KOPT-K1 (cell line): ENCODE measurements around the gene PCSK5.
"Not testable (repeated sequence)": the region's sequence is repeated elsewhere in the genome, so short reads cannot be mapped to it uniquely, and the experiment has no call there.

Experiments used
- H3K27ac ChIP-seq: fragments of 200-600 bp; sonication (generic); 2 replicates; pipeline ENCODE4 v1.5.1; 2016; ENCODE audit warnings: antibody characterized with exemption, mild to moderate bottlenecking, low read depth, low read length; ENCODE audit not compliant: poor library complexity, severe bottlenecking
- H3K36me3 ChIP-seq: fragments of 200-600 bp; sonication (generic); 2 replicates; pipeline ENCODE4 v1.5.1; 2017; ENCODE audit warnings: antibody characterized with exemption, mild to moderate bottlenecking, low read length, moderate library complexity; ENCODE audit not compliant: insufficient read depth
- H3K9me3 ChIP-seq: fragments of 200-600 bp; sonication (generic); 2 replicates; pipeline ENCODE4 v1.5.1; 2017; ENCODE audit warnings: antibody characterized with exemption, low read length, mild to moderate bottlenecking; ENCODE audit not compliant: insufficient read depth, poor library complexity, severe bottlenecking

The PCSK5 gene

GRCh38 chr9:75956161-75956560 lies 65.7 kb downstream of the PCSK5 start:
- no peaks in the 10 kb centered on the region for H3K36me3 ChIP-seq
- H3K9me3 ChIP-seq = no peaks in the 10 kb centered on the region
- H3K27ac ChIP-seq = no peak overlapping the region

DNA sequence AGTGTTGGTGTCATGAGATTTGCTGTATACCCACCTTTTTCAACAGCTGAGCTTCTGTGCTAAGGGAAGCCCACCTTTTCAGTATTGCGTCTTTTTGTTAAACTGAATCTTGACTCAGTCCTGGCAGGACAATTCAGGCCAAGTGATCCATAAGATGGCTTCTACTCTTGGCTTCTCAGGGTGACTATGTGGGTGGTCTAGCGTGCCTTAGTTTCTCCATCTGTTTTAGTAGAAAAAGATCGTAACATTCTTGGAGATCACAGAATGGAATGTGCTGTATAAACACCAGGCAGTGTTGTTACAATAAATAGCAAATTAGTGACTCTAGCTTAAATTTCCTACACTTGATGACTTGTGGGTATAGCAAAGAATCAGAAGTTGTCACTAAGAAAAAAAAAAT lies 66.6 kb downstream of the PCSK5 start:
- H3K9me3 ChIP-seq = no peaks in the 10 kb centered on the region
- no peaks in the 10 kb centered on the region for H3K36me3 ChIP-seq
- no peak overlapping the region for H3K27ac ChIP-seq

DNA sequence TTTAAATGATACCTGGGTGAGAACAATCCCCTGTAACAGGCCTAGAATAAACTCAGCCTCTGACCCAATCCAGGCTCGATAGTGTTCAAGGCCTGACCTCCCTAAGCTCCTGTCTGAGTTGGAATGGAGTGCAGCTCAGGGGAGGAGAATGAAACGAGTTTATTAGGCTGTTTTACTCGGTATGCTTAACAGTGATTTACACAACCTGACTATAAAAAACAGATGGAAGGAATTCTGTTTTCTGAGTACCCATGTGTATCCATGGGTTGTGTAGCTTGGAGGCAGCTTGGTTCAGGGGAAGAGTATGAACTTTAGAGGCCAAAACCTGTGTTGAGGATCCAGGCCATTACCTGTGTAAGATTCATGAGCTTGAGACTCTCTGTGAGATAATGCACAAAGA lies 67.8 kb downstream of the PCSK5 start:
- Histone ChIP-seq H3K36me3 (no peaks in the 10 kb centered on the region), H3K9me3 (no peaks in the 10 kb centered on the region), H3K27ac (no peak overlapping the region)

GRCh38 chr9:75960551-75960950 lies 70.1 kb downstream of the PCSK5 start:
- H3K36me3 ChIP-seq = no peaks in the 10 kb centered on the region
- no peaks in the 10 kb centered on the region for H3K9me3 ChIP-seq

GRCh38 chr9:75962013-75962661 lies 71.7 kb downstream of the PCSK5 start:
- Histone ChIP-seq H3K27ac (no peak overlapping the region), H3K36me3 (no peaks in the 10 kb centered on the region), H3K9me3 (no peaks in the 10 kb centered on the region)

More at GRCh38 chr9:75960551-75960950, 70.1 kb downstream of the PCSK5 start:
- no peak overlapping the region for H3K27ac ChIP-seq

DNA sequence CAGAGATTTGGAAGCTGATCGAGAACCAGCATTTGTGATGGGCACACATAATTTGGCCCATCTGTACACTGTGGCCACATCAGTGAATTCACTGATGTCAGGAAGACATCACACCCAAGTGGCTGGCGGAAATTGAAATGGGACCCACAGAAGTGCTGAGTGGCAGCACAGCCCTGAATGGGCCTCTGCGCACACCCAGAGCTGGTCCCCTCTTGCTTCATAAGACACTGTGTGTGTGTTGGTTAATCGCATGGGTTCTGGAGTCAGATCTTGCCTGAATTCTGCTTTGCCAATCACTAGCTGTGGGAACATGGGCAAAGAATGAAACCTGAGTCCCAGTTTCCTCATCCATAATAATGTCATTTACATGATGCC lies 72.2 kb downstream of the PCSK5 start:
- H3K9me3 ChIP-seq = no peaks in the 10 kb centered on the region
- no peaks in the 10 kb centered on the region for H3K36me3 ChIP-seq
- H3K27ac ChIP-seq = no peak overlapping the region

DNA sequence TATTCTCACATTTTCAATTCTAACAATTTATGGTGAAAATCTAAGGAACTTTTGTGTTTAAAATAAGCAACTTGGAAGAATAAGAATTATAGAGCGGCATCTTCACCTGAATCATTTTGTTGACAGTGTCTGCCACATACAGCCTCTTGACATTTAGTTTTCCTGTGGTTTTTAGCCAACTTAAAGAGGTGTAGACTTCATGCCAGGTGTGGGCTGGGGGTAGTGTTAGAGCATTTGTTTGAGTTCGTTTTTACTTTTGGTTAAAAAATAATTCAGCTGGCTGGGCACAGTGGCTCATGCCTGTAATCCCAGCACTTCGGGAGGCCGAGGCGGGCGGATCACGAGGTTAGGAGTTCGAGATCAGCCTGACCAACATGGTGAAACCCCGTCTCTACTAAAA lies 72.8 kb downstream of the PCSK5 start:
- not testable (repeated sequence) for H3K36me3 ChIP-seq, H3K9me3 ChIP-seq, H3K27ac ChIP-seq

GRCh38 chr9:75964427-75964826 lies 74.0 kb downstream of the PCSK5 start:
- H3K36me3 ChIP-seq = no peaks in the 10 kb centered on the region
- no peak overlapping the region for H3K27ac ChIP-seq
- H3K9me3 ChIP-seq = no peaks in the 10 kb centered on the region

GRCh38 chr9:75965231-75965630 lies 74.8 kb downstream of the PCSK5 start:
- no peak overlapping the region for H3K27ac ChIP-seq
- H3K36me3 ChIP-seq = no peaks in the 10 kb centered on the region
- H3K9me3 ChIP-seq = no peaks in the 10 kb centered on the region

DNA sequence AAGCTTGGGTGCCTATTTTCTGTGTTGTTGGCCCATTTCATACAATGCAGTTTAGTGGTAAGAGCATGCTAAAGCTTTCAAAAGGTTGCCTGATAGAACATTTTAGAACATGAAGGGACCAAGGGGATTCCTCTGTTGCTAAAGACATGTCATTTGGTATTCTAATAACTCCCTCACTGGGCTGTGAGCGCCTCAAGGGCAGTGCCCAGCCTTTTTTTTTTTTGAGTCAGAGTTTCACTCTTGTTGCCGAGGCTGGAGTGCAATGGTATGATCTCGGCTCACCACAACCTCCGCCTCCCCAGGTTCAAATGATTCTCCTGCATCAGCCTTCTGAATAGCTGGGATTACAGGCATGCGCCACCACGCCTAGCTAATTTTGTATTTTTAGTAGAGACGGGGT lies 77.1 kb downstream of the PCSK5 start:
- H3K27ac ChIP-seq = no peak overlapping the region
- H3K9me3 ChIP-seq = no peaks in the 10 kb centered on the region
- H3K36me3 ChIP-seq = no peaks in the 10 kb centered on the region

- Histone ChIP-seq H3K27ac (no peak overlapping the region), H3K36me3 (no peaks in the 10 kb centered on the region), H3K9me3 (no peaks in the 10 kb centered on the region)
These were observed 83.7 kb downstream of the PCSK5 start for GRCh38 chr9:75974016-75974766.

- Histone ChIP-seq H3K27ac (no peak overlapping the region), H3K9me3 (no peaks in the 10 kb centered on the region)
These were observed 84.6 kb downstream of the PCSK5 start for GRCh38 chr9:75975071-75975470.

GRCh38 chr9:75976549-75976948 lies 86.1 kb downstream of the PCSK5 start:
- no peaks in the 10 kb centered on the region for H3K9me3 ChIP-seq
- H3K27ac ChIP-seq = no peak overlapping the region
- no peaks in the 10 kb centered on the region for H3K36me3 ChIP-seq

More at GRCh38 chr9:75975071-75975470, 84.6 kb downstream of the PCSK5 start:
- no peaks in the 10 kb centered on the region for H3K36me3 ChIP-seq

DNA sequence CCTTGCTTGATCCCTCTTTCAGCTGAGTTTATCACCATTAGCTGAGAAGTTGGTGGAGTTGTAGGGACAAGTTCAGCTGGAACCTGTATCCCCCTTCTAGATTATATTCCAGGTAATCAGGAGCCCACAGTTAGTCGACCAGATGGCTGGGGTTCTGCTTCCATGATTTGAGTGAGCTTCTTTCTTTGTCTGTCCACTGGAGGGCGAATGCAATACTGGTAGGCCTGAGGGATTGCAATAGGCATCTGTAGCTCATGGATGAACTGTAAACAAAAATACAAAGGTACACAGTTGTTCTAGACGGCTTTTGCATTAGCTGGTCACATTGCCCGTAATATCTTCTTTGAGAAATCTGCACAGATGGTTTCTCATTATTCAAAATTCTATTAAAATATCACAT lies 88.9 kb downstream of the PCSK5 start:
- Histone ChIP-seq H3K27ac (no peak overlapping the region), H3K36me3 (no peaks in the 10 kb centered on the region)

GRCh38 chr9:75983319-75984045 lies 93.0 kb downstream of the PCSK5 start:
- Histone ChIP-seq H3K27ac (no peak overlapping the region), H3K36me3 (no peaks in the 10 kb centered on the region), H3K9me3 (no peaks in the 10 kb centered on the region)

More for the DNA sequence above, 88.9 kb downstream of the PCSK5 start:
- no peaks in the 10 kb centered on the region for H3K9me3 ChIP-seq
